HG02798 (cell line): ENCODE data around the gene ZNF491.
A peak's percentile ranks its signal among the peaks of the same experiment; 100 is the strongest.
"Not testable (repeated sequence)": the region's sequence is repeated elsewhere in the genome, so short reads cannot be mapped to it uniquely, and the experiment has no call there.

Source experiments
- ATAC-seq: cut with Tn5 transposase; IDR thresholded peaks from one replicate; pipeline ENCODE4 v1.9.1; 2021; ENCODE audit warnings: mild to moderate bottlenecking; ENCODE audit not compliant: unreplicated experiment, poor library complexity

The ZNF491 gene

GRCh38 chr19:11797491-11797890, 832 bp upstream of the ZNF491 start:
- ATAC-seq: no peak

GRCh38 chr19:11806354-11807098, 8.2 kb downstream of the ZNF491 start:
- ATAC-seq: no peak

DNA sequence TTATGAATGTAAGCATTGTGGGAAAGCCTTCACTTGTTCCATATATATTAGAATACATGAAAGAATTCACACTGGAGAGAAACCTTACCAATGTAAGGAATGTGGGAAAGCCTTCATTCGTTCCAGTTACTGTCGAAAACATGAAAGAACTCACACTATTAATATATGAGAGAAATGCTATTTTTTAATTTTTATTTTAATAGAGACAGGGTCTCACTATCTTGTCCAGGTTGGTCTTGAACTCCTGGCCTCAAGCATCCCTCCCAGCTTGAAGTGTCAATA, 8.7 kb downstream of the ZNF491 start:
- ATAC-seq: no peak

DNA sequence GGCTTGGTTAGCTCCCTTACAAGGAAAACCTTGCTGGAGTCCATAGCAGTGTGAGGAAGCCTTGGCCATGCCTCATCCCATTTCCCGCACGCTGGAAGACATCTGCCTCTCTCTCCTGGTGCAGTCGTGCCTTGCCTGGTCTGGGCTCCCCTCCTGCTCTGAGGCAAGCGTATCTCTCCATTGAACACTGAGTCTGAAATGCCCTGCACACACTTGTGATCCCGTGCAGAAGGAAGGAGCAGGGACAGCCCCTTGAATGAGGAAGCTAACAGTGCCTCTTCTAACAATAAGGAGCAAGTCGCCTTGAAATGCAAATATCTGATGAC, 15.3 kb downstream of the ZNF491 start:
- no peak for ATAC-seq

- ATAC-seq: peak; percentile 99
Observed at GRCh38 chr19:11814029-11814699, 15.8 kb downstream of the ZNF491 start, which contains the start of gene ZNF440. TSS of gene ZNF440 (plus strand) at chr19:11814273. CDS start at chr19:11814448, 175 bp downstream.

DNA sequence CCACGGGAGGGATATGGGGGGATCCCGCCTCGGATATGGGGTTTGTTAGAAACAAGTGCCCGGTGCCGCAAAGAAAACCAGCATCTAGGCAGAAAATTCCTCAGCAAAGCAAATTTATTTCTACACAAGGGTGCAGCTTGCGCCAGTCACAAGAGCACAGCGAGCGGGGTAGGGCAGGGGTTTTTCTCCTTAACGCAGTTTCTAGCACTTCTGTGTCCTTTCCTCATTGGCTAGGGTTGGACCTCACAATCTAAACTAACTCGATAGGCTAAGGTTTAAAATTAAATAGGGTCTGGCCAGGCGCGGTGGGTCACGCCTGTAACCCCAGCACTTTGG, 16.3 kb downstream of the ZNF491 start:
- ATAC-seq: no peak

- ATAC-seq: no peak
Observed at GRCh38 chr19:11821474-11822109, 23.3 kb downstream of the ZNF491 start.

DNA sequence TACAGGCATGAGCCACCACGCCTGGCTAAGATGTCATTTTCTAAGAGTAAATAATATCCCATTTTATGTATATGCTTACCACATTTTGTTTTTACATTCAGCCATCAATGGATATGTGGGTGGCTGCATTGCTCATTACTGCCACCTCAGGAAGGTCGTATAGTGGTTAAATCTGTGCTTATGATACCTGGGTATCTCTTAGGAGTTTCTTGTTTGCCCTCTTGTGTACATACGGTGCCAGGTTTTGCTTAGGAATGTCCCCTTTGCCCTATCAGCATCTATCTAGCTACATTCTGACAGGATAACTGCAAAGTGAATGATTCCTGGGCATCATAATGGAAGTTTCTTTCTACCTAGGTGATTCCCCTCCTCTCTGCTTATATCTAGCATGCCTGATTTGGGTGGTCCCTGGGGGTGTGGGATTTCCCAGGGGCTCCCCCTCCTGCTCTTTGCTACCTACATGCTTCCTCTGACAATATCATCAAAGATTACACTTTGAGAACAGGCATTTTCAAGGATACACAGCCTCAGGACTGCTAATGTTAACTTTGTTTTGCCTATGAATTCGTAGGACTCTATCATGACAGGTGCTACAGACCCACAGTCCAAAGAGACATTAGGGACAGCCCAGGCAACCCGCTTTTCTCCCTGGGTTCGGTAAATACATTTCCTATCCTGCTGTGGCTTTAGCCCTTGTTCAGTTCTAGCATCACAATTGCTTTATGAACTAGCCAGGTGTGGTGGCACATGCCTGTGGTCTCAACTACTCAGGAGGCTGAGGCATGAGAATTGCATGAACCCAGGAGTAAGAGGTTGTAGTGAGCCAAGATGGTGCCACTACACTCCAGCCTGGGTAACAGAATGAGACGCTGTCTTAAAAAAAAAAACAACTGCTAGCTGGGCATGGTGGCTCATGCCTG, 30.9 kb downstream of the ZNF491 start:
- not testable (repeated sequence) for ATAC-seq

GRCh38 chr19:11832253-11832912, 34.1 kb downstream of the ZNF491 start:
- no peak for ATAC-seq

- ATAC-seq: no peak
Observed at GRCh38 chr19:11833541-11833940, 35.2 kb downstream of the ZNF491 start.

DNA sequence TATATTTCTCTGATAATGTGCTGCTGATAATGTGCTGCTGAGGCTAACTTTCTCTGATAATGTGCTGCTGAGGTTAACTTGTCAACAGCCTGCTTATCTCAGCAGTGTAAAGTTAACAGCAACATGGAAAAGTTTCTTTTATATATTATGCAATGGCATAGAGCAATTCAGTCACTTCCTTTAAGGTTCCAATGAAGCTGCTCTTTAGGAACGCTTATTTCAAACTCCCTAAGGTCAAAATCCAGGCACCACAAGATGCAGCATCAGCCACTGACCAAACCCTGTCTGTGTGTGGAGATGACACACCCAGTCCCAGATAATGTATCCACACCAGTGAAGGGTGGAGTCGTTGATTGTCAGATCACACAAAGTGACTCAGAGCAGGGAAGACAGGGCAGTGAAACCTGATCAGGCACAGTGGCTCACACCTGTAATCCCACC, 37.3 kb downstream of the ZNF491 start:
- ATAC-seq: not testable (repeated sequence)

- ATAC-seq: no peak
Observed at GRCh38 chr19:11843722-11844121, 45.4 kb downstream of the ZNF491 start.

DNA sequence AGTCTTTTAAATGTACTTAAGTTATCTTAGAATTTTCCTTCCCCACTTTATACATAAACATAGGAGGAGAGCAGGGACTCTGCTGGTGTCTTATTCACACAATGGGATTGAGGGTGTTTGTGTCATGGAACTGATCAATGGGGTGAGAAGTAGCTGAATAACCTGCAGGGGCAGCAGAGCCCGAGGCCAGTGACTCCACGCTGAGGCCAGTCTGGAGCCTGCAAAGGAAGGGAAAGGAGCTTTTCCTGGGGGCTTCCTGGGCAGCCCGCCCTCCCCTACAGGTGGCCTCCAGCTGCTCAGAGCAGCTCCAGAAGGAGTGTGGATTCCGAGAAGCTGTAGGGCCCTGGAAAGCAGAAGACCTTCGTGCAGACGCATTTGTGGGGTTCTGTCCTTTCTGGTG, 49.3 kb downstream of the ZNF491 start:
- not testable (repeated sequence) for ATAC-seq

DNA sequence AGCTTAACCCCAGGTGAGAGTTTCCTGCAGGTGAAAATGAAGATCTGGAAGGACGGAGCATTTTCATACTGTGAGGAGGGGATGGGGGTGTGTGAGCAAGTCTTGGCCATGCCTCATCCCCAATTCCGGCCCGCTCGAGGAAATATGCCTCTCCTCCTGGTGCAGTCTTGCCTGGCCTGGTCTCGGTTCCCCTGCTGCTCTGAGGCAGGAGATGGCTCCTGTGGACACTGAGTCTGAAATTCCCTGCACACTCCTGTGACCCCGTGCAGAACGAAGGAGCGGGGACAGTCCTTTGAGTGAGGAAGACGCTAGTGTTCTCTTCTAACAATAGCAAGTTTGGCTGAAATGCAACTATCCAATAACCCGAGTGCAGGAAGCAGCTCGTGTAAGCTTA, 49.9 kb downstream of the ZNF491 start:
- ATAC-seq: no peak

- peak; percentile 86 for ATAC-seq
Observed at GRCh38 chr19:11848594-11849469, 50.5 kb downstream of the ZNF491 start, which contains the start of gene ZNF439. TSS of gene ZNF439 (plus strand) at chr19:11848726. CDS start at chr19:11848868, 142 bp downstream.

DNA sequence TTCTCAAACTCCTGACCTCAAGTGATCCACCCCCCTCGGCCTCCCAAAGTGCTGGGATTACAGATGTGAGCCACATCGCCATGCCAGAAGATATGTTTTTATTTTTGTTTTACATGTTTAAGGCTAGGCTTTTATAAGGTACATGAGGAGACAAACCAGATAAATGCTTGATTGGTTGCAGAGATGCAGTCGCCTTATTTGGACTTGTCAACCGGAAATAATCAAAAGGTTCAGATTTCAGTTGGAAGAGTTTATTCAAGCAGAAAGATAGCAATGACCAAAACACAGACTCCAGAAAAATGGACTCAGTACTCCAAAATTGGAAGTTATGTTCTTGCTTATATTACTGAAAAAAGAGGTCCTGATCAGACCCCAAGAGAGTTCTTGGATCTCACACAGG, 52.0 kb downstream of the ZNF491 start:
- ATAC-seq: not testable (repeated sequence)

DNA sequence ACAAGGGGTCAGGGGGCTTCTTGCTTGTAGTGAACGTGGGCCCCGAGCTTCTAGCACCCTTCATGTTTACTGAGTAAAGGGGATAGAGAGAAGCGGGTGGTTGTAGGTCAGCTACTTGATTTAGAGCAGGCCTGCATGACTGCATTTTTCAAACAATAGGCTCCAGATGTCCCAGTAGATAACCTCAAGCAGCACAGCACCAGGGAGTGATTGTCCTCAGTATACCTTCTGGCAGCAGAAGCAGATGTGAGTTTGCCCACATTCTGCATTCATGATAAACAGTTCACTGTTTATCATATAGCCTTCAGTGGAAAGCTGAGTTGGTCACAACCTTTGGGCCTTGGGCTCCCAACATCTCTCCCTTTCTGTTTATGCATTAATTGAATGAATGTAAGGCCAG, 55.0 kb downstream of the ZNF491 start:
- no peak for ATAC-seq

DNA sequence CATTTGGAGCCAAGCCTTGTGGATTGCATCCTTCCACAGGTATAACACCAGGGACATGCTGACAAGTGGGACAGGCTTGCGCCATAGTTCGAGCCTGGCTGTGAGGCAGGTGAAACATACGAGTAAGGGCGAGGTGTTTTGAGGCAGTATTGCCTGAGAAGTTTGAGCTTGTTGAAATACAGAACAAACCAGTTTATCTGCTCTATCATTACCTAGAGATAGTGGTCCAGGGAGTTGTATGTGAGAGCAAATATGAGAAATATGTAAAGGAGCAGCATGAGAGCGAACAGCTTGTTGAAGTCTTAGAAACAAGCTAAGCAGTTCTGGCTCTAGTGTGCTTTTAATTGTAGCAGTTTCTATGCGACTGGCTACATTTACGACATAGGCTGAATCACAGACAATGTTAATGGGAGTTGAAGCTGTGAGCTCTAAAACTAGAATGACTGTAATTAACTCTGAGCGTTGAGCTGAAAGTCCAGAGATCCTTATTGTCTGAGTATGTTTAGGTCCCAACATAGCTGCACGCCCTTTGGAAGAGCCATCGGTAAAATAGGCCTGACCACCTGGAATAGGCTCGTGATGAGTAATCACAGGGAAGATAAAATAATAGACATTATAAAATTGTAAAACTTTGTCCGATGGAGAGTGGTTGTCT, 58.4 kb downstream of the ZNF491 start:
- no peak for ATAC-seq
